ENCODE results near the gene EDC3. TPM values are rescaled to one million over a fixed set of nuclear protein-coding genes. Genes with fewer than 3 reads are reported as not detected.

Gene EDC3
- total RNA-seq, 4 donors from 2014 or later, result 13.6 to 31.8 (median 17.2) TPM

- Histone ChIP-seq H3K36me3 (peaks cover 0 to 100% of the 10 kb centered on the region in 2 donors), H3K4me3 (no peak overlapping the region), H3K4me1 (no peaks in the 10 kb centered on the region), H3K27me3 (no peaks in the 10 kb centered on the region), H3K9me3 (no peaks in the 10 kb centered on the region), H3K27ac (no peak overlapping the region)
- no peak for TF ChIP-seq CTCF (IDR thresholded peaks at IDR 0.05)
- no peak for TF ChIP-seq EP300 (IDR thresholded peaks at IDR 0.05)
- TF ChIP-seq POLR2AphosphoS5 (IDR thresholded peaks at IDR 0.05), result no peak
- TF ChIP-seq POLR2A (IDR thresholded peaks at IDR 0.05), result no peak
- WGBS, 2 donors (ENCODE audit: low coverage in 1 of 2), result 93 to 100% methylated on average over 1 to 3 of the region's 9 CpGs
- ATAC-seq, result no peak
Observed at GRCh38 chr15:74632601-74633000, 63.2 kb downstream of the EDC3 start.

GRCh38 chr15:74631935-74632560 lies 63.8 kb downstream of the EDC3 start:
- 56 to 67% methylated on average over 6 to 7 of the region's 8 CpGs for whole genome bisulfite sequencing, 2 donors (ENCODE audit: low coverage in 1 of 2)
- H3K27me3 ChIP-seq, result no peaks in the 10 kb centered on the region
- H3K27ac ChIP-seq, result no peak overlapping the region
- no peak for TF ChIP-seq EP300 (IDR thresholded peaks at IDR 0.05)
- peak in 3 of 4 experiments; percentile 67 to 83 (median 68) for TF ChIP-seq CTCF (IDR thresholded peaks at IDR 0.05)
- no peak for TF ChIP-seq POLR2AphosphoS5 (IDR thresholded peaks at IDR 0.05)
- TF ChIP-seq POLR2A (IDR thresholded peaks at IDR 0.05), result no peak
- H3K36me3 ChIP-seq, result peaks cover 0 to 100% of the 10 kb centered on the region in 2 donors
- H3K4me3 ChIP-seq, result no peak overlapping the region
- ATAC-seq, result peak; percentile 59
- no peaks in the 10 kb centered on the region for H3K4me1 ChIP-seq
- H3K9me3 ChIP-seq, result no peaks in the 10 kb centered on the region

DNA sequence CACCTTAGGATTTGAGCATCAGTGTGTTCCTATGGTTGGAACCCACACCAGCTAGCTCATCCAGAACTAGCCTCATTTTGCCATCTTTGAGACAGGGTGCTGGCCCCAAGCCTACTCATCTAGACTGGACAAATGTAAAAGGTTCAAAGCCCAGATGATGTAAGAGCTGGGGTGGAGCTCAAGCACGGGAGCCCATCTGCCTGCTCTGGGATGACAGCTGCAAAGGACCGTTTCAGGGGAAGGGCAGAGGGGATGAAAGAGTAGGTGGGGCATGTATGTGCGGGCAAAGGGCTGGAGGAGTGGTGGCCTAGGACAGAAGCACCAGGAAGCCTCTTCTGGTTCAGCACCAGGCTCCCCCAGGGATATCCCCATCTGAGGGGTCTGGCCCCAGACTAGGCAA lies 64.4 kb downstream of the EDC3 start:
- WGBS, 2 donors (ENCODE audit: low coverage in 1 of 2), result 33 to 48% methylated on average over 1 to 3 of the region's 3 CpGs
- ATAC-seq, result no peak
- no peaks in the 10 kb centered on the region for H3K9me3 ChIP-seq
- H3K4me3 ChIP-seq, result no peak overlapping the region
- H3K27me3 ChIP-seq, result no peaks in the 10 kb centered on the region
- H3K27ac ChIP-seq, result no peak overlapping the region
- TF ChIP-seq POLR2AphosphoS5 (IDR thresholded peaks at IDR 0.05), result no peak
- no peak for TF ChIP-seq POLR2A (IDR thresholded peaks at IDR 0.05)
- no peak for TF ChIP-seq CTCF (IDR thresholded peaks at IDR 0.05)
- TF ChIP-seq EP300 (IDR thresholded peaks at IDR 0.05), result no peak
- no peaks in the 10 kb centered on the region for H3K4me1 ChIP-seq
- peaks cover 0 to 100% of the 10 kb centered on the region in 2 donors for H3K36me3 ChIP-seq

DNA sequence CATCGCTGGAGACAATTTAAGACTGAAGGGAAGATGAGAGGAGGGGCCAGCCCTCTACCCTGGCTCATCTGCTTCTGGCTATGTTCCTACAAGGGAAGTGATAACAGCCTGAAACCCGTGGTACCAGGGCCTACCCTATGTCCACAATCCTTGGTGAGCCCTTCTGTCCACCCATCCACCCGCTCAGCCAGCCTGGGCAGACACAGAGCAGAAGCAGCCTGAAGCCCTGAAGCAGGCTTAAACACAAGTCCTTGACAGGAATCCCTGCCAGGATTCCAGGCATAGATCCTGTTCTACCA lies 64.8 kb downstream of the EDC3 start:
- TF ChIP-seq EP300 (IDR thresholded peaks at IDR 0.05), result no peak
- TF ChIP-seq CTCF (IDR thresholded peaks at IDR 0.05), result no peak
- no peak for TF ChIP-seq POLR2AphosphoS5 (IDR thresholded peaks at IDR 0.05)
- no peak for TF ChIP-seq POLR2A (IDR thresholded peaks at IDR 0.05)
- no peaks in the 10 kb centered on the region for H3K4me1 ChIP-seq
- 67% methylated on average over 1 of the region's 3 CpGs; no CpG with 5 or more reads in 1 of the 2 donors for WGBS, 2 donors (ENCODE audit: low coverage in 1 of 2)
- no peak overlapping the region for H3K4me3 ChIP-seq
- H3K27me3 ChIP-seq, result no peaks in the 10 kb centered on the region
- H3K9me3 ChIP-seq, result no peaks in the 10 kb centered on the region
- no peak for ATAC-seq
- H3K36me3 ChIP-seq, result peaks cover 0 to 100% of the 10 kb centered on the region in 2 donors
- H3K27ac ChIP-seq, result no peak overlapping the region
